Measurements from ENCODE around the gene CDC6.

DNA sequence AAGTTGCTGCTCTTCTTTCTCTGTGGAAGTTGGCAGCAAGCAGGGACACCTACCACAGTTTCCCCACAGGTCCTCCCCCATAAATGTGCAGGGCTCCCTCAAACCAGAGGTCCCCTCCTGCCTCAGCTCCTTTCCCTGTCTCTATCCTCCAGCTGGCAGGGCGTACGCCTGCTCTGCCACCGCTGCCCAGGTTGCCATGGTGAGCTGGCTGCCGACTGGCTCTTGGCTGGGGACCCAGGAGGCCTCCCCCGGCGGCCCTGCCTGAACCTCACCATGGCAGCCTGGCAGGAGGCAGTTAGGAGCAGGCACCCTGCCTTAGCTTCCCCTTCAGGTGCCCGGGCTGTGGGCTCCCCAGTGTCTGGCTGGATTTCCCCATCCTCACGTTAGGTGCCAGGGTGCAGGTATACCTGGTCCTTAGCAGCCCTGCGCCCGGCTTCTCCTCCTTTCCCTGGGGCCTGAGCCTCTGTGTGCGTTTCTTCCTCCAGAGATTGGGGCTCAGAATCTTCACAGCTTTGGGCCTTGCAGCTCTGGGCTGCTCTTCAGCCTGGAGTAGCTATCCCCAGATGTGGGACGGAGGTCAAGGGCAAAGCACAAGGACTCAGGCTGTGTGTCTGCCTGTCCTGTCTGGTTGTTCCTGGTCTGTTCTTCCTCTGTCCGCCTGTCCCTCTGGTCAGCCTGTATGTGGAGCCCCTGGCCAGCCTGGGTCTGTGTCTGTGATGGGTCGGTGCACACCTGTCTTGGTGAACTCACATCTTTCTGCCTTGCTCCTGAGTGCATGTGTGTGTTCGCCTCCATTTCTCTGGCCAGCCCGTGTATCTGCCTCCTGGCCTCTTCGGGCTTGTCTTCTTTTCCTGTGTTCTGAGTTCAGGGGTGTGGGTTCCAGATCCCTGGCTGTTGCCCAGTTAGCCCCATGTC, 61.1 kb downstream of the CDC6 start:
- no peak for TF ChIP-seq CTCF (IDR thresholded peaks at IDR 0.05)
- TF ChIP-seq POLR2A (IDR thresholded peaks at IDR 0.05) = no peak
- no peak for TF ChIP-seq POLR2AphosphoS5 (IDR thresholded peaks at IDR 0.05; ENCODE audit: insufficient read depth in 1 of 2, low read depth in 1 of 2)
